SK-N-SH treated with all-trans-retinoic acid at 6 μM for 48 hours (cell line): ENCODE measurements around the gene NOL11.

Source experiments
- ARNTL ChIP-seq: fragments of 450-650 bp; formaldehyde crosslinking; IDR thresholded peaks from 2 replicates; pipeline ENCODE4 v1.5.0; 2020; ENCODE audit warnings: low read depth, mild to moderate bottlenecking, moderate library complexity, borderline replicate concordance
- BACH2 ChIP-seq: fragments of 250-450 bp; sonication (Bioruptor Pico); IDR thresholded peaks from 2 replicates; pipeline ENCODE4 v1.9.0; 2021; ENCODE audit warnings: mild to moderate bottlenecking, borderline replicate concordance
- RARB ChIP-seq: fragments of 250-450 bp; sonication (Bioruptor Pico); IDR thresholded peaks from 2 replicates; pipeline ENCODE4 v1.8.0; 2021; ENCODE audit warnings: mild to moderate bottlenecking, moderate library complexity

GRCh38 chr17:67716405-67716798 is 1.3 kb upstream of the NOL11 start:
- TF ChIP-seq RARB (CRISPR knock-in tag) = no peak
- TF ChIP-seq BACH2 (CRISPR knock-in tag) = no peak
- TF ChIP-seq ARNTL (CRISPR knock-in tag) = no peak
